Smooth muscle cell (in vitro differentiated cells): ENCODE data around the gene CPA1. TPM values are rescaled to one million over a fixed set of nuclear protein-coding genes. Genes with fewer than 3 reads are reported as not detected.

Experiments
- DNase-seq: peaks from one replicate; lab custom pipeline; 2025; ENCODE audit not compliant: unreplicated experiment; lab: John Stamatoyannopoulos, UW
- H2AFZ ChIP-seq: fragments of 200-600 bp; sonication (generic); 2 replicates; pipeline ENCODE4 v1.6.0; 2016; ENCODE audit warnings: antibody characterized with exemption, low read depth, mild to moderate bottlenecking
- H3F3A ChIP-seq: fragments of 200-600 bp; sonication (generic); 2 replicates; pipeline ENCODE4 v1.6.0; 2017; ENCODE audit warnings: antibody characterized with exemption, low read depth
- H3K27ac ChIP-seq: fragments of 200-600 bp; sonication (generic); 2 replicates; pipeline ENCODE4 v1.5.1; 2016; ENCODE audit warnings: low read depth, mild to moderate bottlenecking
- H3K27me3 ChIP-seq: fragments of 200-600 bp; sonication (generic); 2 replicates; pipeline ENCODE4 v1.6.1; 2016; ENCODE audit warnings: low read depth, mild to moderate bottlenecking
- H3K36me3 ChIP-seq: fragments of 200-600 bp; sonication (generic); 2 replicates; pipeline ENCODE4 v1.5.1; 2016; ENCODE audit warnings: low read depth
- H3K4me1 ChIP-seq: fragments of 200-600 bp; sonication (generic); 2 replicates; pipeline ENCODE4 v1.5.1; 2016; ENCODE audit warnings: low read depth
- H3K4me2 ChIP-seq: fragments of 200-600 bp; sonication (generic); 2 replicates; pipeline ENCODE4 v1.6.0; 2016; ENCODE audit warnings: mild to moderate bottlenecking
- H3K4me3 ChIP-seq: fragments of 200-600 bp; sonication (generic); 2 replicates; pipeline ENCODE4 v1.5.1; 2016; ENCODE audit warnings: mild to moderate bottlenecking
- H3K79me2 ChIP-seq: fragments of 200-600 bp; sonication (generic); 2 replicates; pipeline ENCODE4 v1.6.0; 2016; ENCODE audit warnings: low read depth, mild to moderate bottlenecking
- H3K9ac ChIP-seq: fragments of 200-600 bp; sonication (generic); 2 replicates; pipeline ENCODE4 v1.6.0; 2016; ENCODE audit warnings: low read depth
- H3K9me3 ChIP-seq: fragments of 200-600 bp; sonication (generic); replicated peaks from 2 replicates; pipeline ENCODE4 v1.5.1; 2016; ENCODE audit warnings: low read depth
- H4K20me1 ChIP-seq: fragments of 200-600 bp; sonication (generic); 2 replicates; pipeline ENCODE4 v1.6.0; 2016; ENCODE audit warnings: low read depth
- WGBS: methylation state at CpG from one replicate; pipeline ENCODE4 v1.1.7; 2016; ENCODE audit warnings: low lambda C conversion rate; 5-methylcytosine and 5-hydroxymethylcytosine counted together
- polyA plus RNA-seq: library from polyadenylated mRNA; unstranded; fragments of >200 nt; fragmentation: Nextera tagmentation; extraction: Ambion mirVana; gene quantifications from 2 replicates; pipeline ENCODE4 v1.2.1, GENCODE V29; 2016
- total RNA-seq: library from RNA; depleted of rRNA; stranded (reverse); fragments of >200 nt; gene quantifications from 2 replicates; pipeline ENCODE4 v1.2.3, GENCODE V29; 2014
- TF ChIP-seq, protein P1 (sequence below): fragments of 200-600 bp; sonication (generic); IDR thresholded peaks from 2 replicates; pipeline ENCODE4 v1.5.1; 2017; ENCODE audit warnings: borderline replicate concordance, mild to moderate bottlenecking, antibody characterized with exemption; ENCODE audit not compliant: insufficient read depth, poor library complexity, severe bottlenecking

Gene CPA1
- total and polyA plus RNA-seq, 2 experiments from 2014 or later, result 0.90 to 3.8 TPM

DNA sequence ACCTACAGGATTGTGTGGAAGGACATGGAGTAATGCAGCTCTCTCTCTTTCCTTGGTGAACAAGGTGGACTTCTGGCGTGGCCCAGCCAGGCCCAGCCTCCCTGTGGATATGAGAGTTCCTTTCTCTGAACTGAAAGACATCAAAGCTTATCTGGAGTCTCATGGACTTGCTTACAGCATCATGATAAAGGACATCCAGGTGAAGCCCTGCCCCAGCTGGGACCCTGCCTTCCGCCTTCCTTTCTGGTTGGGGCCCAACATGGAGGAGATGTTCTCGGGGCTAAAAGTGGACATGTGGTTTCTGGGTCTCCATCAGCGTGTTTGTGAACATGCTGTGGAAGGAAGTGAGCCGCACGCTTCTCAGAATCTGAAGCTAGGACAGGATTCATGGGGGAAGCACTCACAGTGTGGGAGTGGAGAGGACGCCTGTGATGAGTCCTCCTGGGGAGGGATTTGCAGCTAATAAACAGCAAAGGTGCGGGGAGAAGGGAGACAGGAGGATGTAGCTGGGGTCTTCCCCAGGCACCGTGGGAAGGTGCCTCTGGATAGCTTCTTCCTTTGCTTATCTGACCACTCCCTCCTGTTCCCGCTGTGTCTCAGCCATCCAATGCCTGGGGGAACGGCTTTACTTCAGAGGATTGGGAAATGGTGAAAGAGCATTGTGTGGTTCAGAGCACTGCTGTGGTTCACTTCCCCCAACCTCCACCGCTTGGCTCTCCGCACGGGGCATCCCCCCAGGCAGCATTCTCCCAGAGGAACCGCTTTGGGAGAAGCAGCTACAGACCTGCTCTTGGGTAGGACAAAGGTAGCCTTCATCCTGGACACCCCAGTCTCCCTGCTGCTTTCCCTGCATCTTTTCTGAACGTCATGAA is 30.1 kb upstream of the CPA1 start:
- 25% methylated on average over 16 of the region's 16 CpGs for WGBS
- H3K27ac ChIP-seq, result peak overlapping the region; percentile 41
- DNase-seq, result no peak
- H3K9me3 ChIP-seq, result no peaks in the 10 kb centered on the region
- H3K4me1 ChIP-seq, result peaks cover 48% of the 10 kb centered on the region
- peak overlapping the region; percentile 73 for H3K4me2 ChIP-seq
- H3K4me3 ChIP-seq, result no peak overlapping the region
- H2AFZ ChIP-seq, result peak overlapping the region; percentile 46
- no peaks in the 10 kb centered on the region for H3K36me3 ChIP-seq
- H3F3A ChIP-seq, result peaks cover 20% of the 10 kb centered on the region
- TF ChIP-seq, protein P1, sequence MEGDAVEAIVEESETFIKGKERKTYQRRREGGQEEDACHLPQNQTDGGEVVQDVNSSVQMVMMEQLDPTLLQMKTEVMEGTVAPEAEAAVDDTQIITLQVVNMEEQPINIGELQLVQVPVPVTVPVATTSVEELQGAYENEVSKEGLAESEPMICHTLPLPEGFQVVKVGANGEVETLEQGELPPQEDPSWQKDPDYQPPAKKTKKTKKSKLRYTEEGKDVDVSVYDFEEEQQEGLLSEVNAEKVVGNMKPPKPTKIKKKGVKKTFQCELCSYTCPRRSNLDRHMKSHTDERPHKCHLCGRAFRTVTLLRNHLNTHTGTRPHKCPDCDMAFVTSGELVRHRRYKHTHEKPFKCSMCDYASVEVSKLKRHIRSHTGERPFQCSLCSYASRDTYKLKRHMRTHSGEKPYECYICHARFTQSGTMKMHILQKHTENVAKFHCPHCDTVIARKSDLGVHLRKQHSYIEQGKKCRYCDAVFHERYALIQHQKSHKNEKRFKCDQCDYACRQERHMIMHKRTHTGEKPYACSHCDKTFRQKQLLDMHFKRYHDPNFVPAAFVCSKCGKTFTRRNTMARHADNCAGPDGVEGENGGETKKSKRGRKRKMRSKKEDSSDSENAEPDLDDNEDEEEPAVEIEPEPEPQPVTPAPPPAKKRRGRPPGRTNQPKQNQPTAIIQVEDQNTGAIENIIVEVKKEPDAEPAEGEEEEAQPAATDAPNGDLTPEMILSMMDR, result no peak
- H3K9ac ChIP-seq, result peak overlapping the region; percentile 19
- H3K27me3 ChIP-seq, result no peaks in the 10 kb centered on the region
- H3K79me2 ChIP-seq, result no peaks in the 10 kb centered on the region
- no peaks in the 10 kb centered on the region for H4K20me1 ChIP-seq

DNA sequence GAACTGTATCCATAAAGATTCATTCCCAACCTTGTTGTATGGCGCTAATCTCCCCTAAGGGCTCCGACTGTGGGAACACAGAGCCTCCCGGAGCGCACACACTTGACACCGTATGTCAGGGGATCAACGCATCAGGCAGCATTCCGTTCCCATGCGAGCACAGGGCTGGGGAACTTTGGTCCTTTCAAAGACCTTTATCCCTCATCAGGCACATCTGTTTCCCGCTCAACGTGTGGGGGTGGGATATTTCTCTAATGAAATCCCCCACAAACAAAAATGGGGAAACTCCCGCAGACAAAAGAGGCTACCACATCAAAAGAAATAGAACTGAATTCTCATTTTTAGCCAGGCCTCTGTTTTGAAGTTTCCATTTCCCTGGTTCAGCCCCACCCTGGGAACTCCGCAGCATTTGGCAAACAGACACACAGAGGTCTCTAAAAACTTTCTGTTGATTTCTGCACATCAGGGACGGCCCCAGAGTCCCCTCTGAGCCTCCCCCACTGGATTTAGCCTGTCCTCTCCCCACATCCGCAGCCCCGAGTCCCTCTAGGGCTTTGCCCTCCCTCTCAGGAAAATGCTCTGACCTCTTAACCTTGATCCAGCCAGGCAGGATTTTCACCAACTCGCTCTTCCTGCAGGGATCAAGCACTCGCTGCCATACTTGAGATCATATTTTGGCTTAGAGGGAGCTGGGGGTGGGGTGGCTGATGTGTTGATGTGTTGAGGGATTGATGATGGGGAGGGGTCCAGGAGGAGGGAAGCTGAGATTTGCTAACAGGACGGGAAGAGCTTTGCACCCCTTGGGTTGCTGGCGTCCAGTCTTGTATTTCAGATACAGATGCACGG is 29.1 kb upstream of the CPA1 start:
- H3K9ac ChIP-seq, result peak overlapping the region; percentile 19
- peaks cover 43% of the 10 kb centered on the region for H3K4me1 ChIP-seq
- no peak overlapping the region for H3K4me3 ChIP-seq
- H2AFZ ChIP-seq, result peak overlapping the region; percentile 46
- no peaks in the 10 kb centered on the region for H3K36me3 ChIP-seq
- no peak for DNase-seq
- peak overlapping the region; percentile 73 for H3K4me2 ChIP-seq
- H3K9me3 ChIP-seq, result no peaks in the 10 kb centered on the region
- WGBS, result 12% methylated on average over 20 of the region's 20 CpGs
- TF ChIP-seq, protein P1, result no peak
- no peaks in the 10 kb centered on the region for H3K27me3 ChIP-seq
- H3K27ac ChIP-seq, result peak overlapping the region; percentile 41
- peaks cover 28% of the 10 kb centered on the region for H3F3A ChIP-seq
- H3K79me2 ChIP-seq, result no peaks in the 10 kb centered on the region
- H4K20me1 ChIP-seq, result no peaks in the 10 kb centered on the region

DNA sequence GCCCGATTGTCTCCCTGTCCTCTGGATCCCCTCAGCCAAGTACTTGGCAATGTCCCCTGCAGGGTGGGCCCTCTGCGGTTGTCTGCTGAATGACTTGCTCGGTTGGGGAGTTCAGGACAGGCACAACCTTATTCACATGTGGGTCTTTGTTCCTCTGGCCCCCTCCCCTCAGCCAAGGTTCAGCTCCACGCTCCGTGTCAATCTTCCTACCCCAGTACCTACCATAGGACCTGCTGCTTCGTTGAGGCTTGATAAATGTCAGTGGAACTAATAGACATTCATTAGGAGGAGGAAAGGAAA is 28.6 kb upstream of the CPA1 start:
- peaks cover 31% of the 10 kb centered on the region for H3F3A ChIP-seq
- no peak overlapping the region for H3K9ac ChIP-seq
- H3K27me3 ChIP-seq, result no peaks in the 10 kb centered on the region
- TF ChIP-seq, protein P1, result no peak
- H3K79me2 ChIP-seq, result no peaks in the 10 kb centered on the region
- no peak overlapping the region for H2AFZ ChIP-seq
- no peaks in the 10 kb centered on the region for H3K9me3 ChIP-seq
- no peak overlapping the region for H3K4me3 ChIP-seq
- H3K4me2 ChIP-seq, result peak overlapping the region; percentile 73
- no peaks in the 10 kb centered on the region for H3K36me3 ChIP-seq
- peak overlapping the region; percentile 41 for H3K27ac ChIP-seq
- no peak for DNase-seq
- WGBS, result 50% methylated on average over 6 of the region's 6 CpGs
- peaks cover 46% of the 10 kb centered on the region for H3K4me1 ChIP-seq
- H4K20me1 ChIP-seq, result no peaks in the 10 kb centered on the region
